IPS DF 4.7 (cell line): ENCODE data around the gene CEP55.
"Not testable (repeated sequence)": the region's sequence is repeated elsewhere in the genome, so short reads cannot be mapped to it uniquely, and the experiment has no call there.

ENCODE experiments used
- DNase-seq: peaks from one replicate; pipeline ENCODE4 v3.0.0-alpha.2; 2013; ENCODE audit warnings: low spot score; ENCODE audit errors: extremely low read depth

Gene CEP55

GRCh38 chr10:93496322-93497041, at the start of gene CEP55:
TSS of gene CEP55 (plus strand) at chr10:93496612. CDS start at chr10:93500052, 3,440 bp downstream.
- no peak for DNase-seq

GRCh38 chr10:93447019-93447418, 49.4 kb upstream of the CEP55 start:
- DNase-seq: no peak

GRCh38 chr10:93447970-93448369, 48.4 kb upstream of the CEP55 start:
- no peak for DNase-seq

- no peak for DNase-seq
These were observed 45.0 kb upstream of the CEP55 start for GRCh38 chr10:93451244-93451947.

- DNase-seq: no peak
These were observed 44.3 kb upstream of the CEP55 start for GRCh38 chr10:93452143-93452542.

GRCh38 chr10:93454146-93454545, 42.3 kb upstream of the CEP55 start:
- DNase-seq: no peak

GRCh38 chr10:93454736-93455135, 41.7 kb upstream of the CEP55 start:
- DNase-seq: no peak

- no peak for DNase-seq
These were observed 39.9 kb upstream of the CEP55 start for GRCh38 chr10:93456480-93456879.

GRCh38 chr10:93457511-93457910, 38.9 kb upstream of the CEP55 start:
- no peak for DNase-seq

GRCh38 chr10:93458821-93459257, 37.6 kb upstream of the CEP55 start:
- DNase-seq: no peak

- no peak for DNase-seq
These were observed 36.9 kb upstream of the CEP55 start for GRCh38 chr10:93459466-93459865.

GRCh38 chr10:93461109-93461806, 35.2 kb upstream of the CEP55 start:
- no peak for DNase-seq

GRCh38 chr10:93461807-93462178, 34.6 kb upstream of the CEP55 start:
- DNase-seq: no peak

- DNase-seq: no peak
These were observed 34.0 kb upstream of the CEP55 start for GRCh38 chr10:93462371-93462770.

- DNase-seq: no peak
These were observed 33.5 kb upstream of the CEP55 start for GRCh38 chr10:93462881-93463280.

GRCh38 chr10:93463723-93464476, 32.5 kb upstream of the CEP55 start:
- no peak for DNase-seq

GRCh38 chr10:93464776-93465388, 31.5 kb upstream of the CEP55 start:
- no peak for DNase-seq

- DNase-seq: no peak
These were observed 30.4 kb upstream of the CEP55 start for GRCh38 chr10:93465806-93466675.

GRCh38 chr10:93467635-93468034, 28.8 kb upstream of the CEP55 start:
- DNase-seq: not testable (repeated sequence)
